IMR-90 (cell line): ENCODE measurements around the gene SLC6A20.

ENCODE experiments used
- BHLHE40 ChIP-seq: fragments of 150-350 bp; IDR thresholded peaks from 2 replicates; pipeline ENCODE4 v1.6.1; 2016; ENCODE audit warnings: mild to moderate bottlenecking, low read depth, low read length
- CHD1 ChIP-seq: IDR thresholded peaks from 2 replicates; pipeline ENCODE4 v1.6.1; 2012; ENCODE audit warnings: low read depth, low read length, improper control_type of control experiment
- CTCF ChIP-seq: conservative IDR thresholded peaks from 2 replicates; pipeline ENCODE4 v1.5.1; 2012; ENCODE audit warnings: mild to moderate bottlenecking, low read depth, low read length, improper control_type of control experiment
- RFX5 ChIP-seq: IDR thresholded peaks from 2 replicates; pipeline ENCODE4 v1.8.0; 2012; ENCODE audit warnings: low read depth, mild to moderate bottlenecking, low read length, moderate library complexity

- TF ChIP-seq BHLHE40 (no peak), CTCF (no peak), CHD1 (no peak), RFX5 (no peak)
Observed at GRCh38 chr3:45795882-45796765, at the start of gene SLC6A20.
